Cardiac muscle cell (in vitro differentiated cells and primary cell): ENCODE results near the gene FOXN3. TPM values are rescaled to one million over a fixed set of nuclear protein-coding genes. Genes with fewer than 3 reads are reported as not detected.

Experiments
- DNase-seq, 2 donors: peaks; one replicate each; pipeline versions ENCODE4 v3.0.0 to v3.0.0-alpha.2; 2010 to 2017; ENCODE audit warnings: low read depth in 1 of 2, low spot score in 1 of 2
- H3K27ac ChIP-seq: fragments of 200-600 bp; sonication (generic); 2 replicates; pipeline ENCODE4 v1.5.1; 2016
- H3K27me3 ChIP-seq: fragments of 200-600 bp; sonication (generic); 2 replicates; pipeline ENCODE4 v1.6.0; 2016; ENCODE audit warnings: control low read depth
- H3K36me3 ChIP-seq: fragments of 200-600 bp; sonication (generic); 2 replicates; pipeline ENCODE4 v1.5.1; 2016; ENCODE audit warnings: control low read depth
- H3K4me1 ChIP-seq: fragments of 200-600 bp; sonication (generic); 2 replicates; pipeline ENCODE4 v1.8.1; 2017; ENCODE audit warnings: low read depth, mild to moderate bottlenecking, mixed run types
- H3K4me3 ChIP-seq: fragments of 200-600 bp; sonication (generic); 2 replicates; pipeline ENCODE4 v1.5.1; 2016; ENCODE audit warnings: mild to moderate bottlenecking
- H3K9me3 ChIP-seq: fragments of 200-600 bp; sonication (generic); 2 replicates; pipeline ENCODE4 v1.5.1; 2017; ENCODE audit warnings: low read depth, mild to moderate bottlenecking, control low read depth
- polyA plus RNA-seq: library from polyadenylated mRNA; unstranded; fragments of >200 nt; fragmentation: Nextera tagmentation; extraction: Ambion mirVana; gene quantifications from 2 replicates; pipeline ENCODE4 v1.2.1, GENCODE V29; 2016
- total RNA-seq: library from RNA; depleted of rRNA; stranded (reverse); fragments of >200 nt; gene quantifications from 2 replicates; pipeline ENCODE4 v1.2.3, GENCODE V29; 2016
- TF ChIP-seq, protein P1 (sequence below): IDR thresholded peaks from 2 replicates; pipeline ENCODE4 v1.5.1; 2012; ENCODE audit warnings: low read depth, mild to moderate bottlenecking, low read length

The FOXN3 gene
- total and polyA plus RNA-seq, 2 experiments from 2014 or later = 43.8 to 74.8 TPM

DNA sequence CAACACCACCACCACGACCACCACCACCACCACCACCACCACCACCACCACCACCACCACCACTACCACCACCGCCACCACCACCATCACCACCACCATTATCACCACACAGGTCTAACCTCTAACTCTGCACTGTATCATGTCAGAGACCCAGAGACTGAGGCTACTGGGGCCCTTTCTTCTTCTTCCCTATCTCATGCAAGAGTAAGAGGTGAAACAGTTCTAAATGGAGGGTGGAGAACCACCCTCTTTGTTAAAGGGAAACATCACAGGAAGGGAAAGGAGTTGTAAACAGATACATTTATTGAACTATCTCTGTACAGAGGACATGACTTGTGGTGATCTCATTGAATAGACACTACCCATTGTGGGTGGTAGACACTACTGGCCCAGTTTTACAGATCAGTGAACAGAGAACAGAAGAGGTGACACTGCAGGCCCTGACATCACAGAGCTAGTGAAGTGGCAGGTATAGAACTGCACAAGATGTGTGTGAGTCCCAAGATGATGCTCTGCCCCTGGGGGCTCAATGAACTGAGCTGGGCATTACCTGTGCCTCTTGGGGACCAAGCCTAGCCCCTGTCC, 91.6 kb downstream of the FOXN3 start:
- Histone ChIP-seq H3K4me3 (no peak overlapping the region), H3K27me3 (no peaks in the 10 kb centered on the region)

DNA sequence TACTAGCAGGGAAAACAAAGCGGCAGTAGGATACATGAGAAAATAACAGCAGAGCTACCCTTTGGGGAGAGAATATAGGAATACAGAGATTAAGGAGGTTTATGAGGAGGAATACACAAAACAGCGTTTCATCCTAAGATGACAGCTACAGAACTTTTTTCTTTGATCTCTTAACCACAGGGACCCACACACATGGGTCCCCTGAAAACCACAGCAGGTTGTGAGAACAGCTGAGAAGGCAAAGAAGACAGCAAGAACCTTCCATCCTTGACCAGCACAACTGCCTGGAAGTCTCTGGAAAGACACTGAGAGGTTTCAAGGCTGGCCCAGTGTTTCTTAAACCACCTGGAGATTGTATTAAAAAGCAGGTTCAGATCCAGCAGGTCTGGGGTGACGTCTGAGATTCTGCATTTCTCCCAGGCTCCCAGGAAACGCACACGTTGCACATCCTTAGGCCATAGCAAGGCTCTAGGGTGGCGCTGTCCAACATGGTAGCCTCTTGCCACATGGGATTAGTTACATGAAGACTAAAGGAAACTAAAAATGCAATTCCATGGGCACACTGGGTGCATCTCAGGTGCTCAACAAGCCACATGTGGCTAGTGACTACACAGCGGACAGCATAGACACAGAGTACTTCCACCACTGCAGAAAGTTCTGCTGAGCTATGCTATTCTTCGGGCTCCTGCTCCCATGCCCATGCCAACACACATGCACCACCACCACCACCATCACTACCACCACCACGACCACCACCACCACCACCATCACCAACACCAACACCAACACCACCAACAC, 92.3 kb downstream of the FOXN3 start:
- Histone ChIP-seq H3K27ac (no peak overlapping the region), H3K27me3 (no peaks in the 10 kb centered on the region), H3K4me1 (peaks cover 9% of the 10 kb centered on the region), H3K4me3 (no peak overlapping the region), H3K9me3 (no peaks in the 10 kb centered on the region), H3K36me3 (peaks cover 2% of the 10 kb centered on the region)
- DNase-seq = no peak
- TF ChIP-seq, protein P1, sequence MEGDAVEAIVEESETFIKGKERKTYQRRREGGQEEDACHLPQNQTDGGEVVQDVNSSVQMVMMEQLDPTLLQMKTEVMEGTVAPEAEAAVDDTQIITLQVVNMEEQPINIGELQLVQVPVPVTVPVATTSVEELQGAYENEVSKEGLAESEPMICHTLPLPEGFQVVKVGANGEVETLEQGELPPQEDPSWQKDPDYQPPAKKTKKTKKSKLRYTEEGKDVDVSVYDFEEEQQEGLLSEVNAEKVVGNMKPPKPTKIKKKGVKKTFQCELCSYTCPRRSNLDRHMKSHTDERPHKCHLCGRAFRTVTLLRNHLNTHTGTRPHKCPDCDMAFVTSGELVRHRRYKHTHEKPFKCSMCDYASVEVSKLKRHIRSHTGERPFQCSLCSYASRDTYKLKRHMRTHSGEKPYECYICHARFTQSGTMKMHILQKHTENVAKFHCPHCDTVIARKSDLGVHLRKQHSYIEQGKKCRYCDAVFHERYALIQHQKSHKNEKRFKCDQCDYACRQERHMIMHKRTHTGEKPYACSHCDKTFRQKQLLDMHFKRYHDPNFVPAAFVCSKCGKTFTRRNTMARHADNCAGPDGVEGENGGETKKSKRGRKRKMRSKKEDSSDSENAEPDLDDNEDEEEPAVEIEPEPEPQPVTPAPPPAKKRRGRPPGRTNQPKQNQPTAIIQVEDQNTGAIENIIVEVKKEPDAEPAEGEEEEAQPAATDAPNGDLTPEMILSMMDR = no peak

More for the DNA sequence above, 91.6 kb downstream of the FOXN3 start:
- H3K4me1 ChIP-seq = peaks cover 4% of the 10 kb centered on the region
- no peak for DNase-seq
- TF ChIP-seq, protein P1 = no peak
- peaks cover 2% of the 10 kb centered on the region for H3K36me3 ChIP-seq
- no peak overlapping the region for H3K27ac ChIP-seq
- no peaks in the 10 kb centered on the region for H3K9me3 ChIP-seq

DNA sequence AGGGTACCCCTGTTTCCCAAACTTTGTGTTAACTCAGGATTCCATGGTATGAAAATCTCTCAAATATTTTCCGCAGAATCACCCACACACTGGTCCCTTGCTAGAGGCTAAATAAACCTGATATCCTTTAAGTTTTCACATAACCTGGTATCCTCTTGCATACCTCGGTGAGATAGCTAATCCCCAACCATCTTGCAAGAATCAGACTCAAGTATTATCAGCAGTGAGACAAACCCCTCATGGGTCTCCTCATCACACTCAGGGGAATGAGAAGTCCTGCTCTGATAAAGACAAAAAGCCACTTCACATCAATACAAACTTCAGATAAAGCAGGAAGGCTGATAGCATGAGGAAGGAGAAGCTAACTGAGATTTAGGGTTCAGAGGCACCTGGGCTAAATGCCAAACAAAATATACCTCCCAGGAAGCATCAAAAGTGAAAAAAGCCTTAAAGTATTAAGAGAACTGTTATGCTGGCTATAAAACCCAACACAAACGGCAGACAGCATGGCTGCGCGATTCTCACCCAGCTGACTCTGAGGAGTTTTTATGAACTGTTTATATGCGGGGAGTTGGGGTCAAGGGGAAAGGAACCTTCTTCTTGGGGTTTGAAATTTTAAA, 96.5 kb downstream of the FOXN3 start:
- H3K9me3 ChIP-seq = no peaks in the 10 kb centered on the region
- H3K27me3 ChIP-seq = no peaks in the 10 kb centered on the region
- H3K27ac ChIP-seq = peak overlapping the region; percentile 16
- peaks cover 13% of the 10 kb centered on the region for H3K4me1 ChIP-seq
- H3K36me3 ChIP-seq = no peaks in the 10 kb centered on the region
- DNase-seq = peak in 1 of 2 donors; percentile 32
- TF ChIP-seq, protein P1 = no peak
- H3K4me3 ChIP-seq = no peak overlapping the region

DNA sequence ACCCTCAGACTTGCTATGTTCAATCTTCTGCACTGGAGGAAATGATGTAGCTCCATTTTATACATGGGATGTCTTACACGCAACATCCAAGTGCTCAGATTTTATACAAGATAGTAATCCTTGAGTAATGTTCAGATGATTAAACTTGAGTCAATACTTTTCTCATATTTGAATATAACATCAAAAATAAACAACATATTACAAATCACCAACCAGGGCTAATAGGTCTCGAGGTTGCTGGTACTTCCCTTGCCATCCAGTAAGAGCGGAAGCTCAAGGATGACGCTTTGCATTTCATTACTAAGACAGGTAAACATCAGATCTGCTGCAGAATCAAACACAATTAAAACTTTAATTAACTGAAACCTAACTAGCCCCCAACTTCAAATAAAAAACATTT, 97.3 kb downstream of the FOXN3 start:
- TF ChIP-seq, protein P1 = no peak
- Histone ChIP-seq H3K4me1 (peaks cover 13% of the 10 kb centered on the region), H3K36me3 (no peaks in the 10 kb centered on the region), H3K27me3 (no peaks in the 10 kb centered on the region), H3K27ac (no peak overlapping the region), H3K4me3 (no peak overlapping the region), H3K9me3 (no peaks in the 10 kb centered on the region)
- DNase-seq = no peak

DNA sequence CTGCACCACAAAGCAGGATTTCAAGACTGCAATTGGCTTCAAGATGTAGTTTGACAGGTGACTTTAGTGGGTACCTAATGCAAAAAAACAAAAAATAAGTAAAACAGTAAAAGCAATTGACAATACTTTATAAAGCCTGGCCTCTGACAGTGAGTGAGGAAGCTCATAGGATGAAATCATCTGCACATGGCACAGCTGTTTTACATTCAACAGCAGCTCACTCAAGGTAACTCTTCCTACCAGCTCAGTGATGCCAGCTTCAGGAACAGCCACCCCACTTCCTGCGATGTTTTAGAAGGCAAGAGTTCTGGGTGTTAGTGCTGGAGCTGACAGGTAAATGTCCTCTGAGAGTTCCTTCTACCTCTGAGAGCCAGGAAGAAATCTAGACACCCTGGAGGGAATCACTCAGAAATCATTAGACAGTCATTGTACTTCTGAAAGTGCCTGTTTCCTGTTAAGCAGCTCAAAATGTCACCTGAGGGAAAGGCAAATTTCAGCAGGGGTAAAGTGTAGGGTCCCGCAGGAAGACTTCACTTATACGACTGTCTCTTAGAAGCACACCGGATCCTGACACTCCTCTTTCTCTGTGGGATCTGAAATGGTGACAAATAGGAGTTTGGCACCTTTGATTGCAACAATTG, 99.9 kb downstream of the FOXN3 start:
- no peaks in the 10 kb centered on the region for H3K36me3 ChIP-seq
- H3K9me3 ChIP-seq = peaks cover 2% of the 10 kb centered on the region
- H3K27me3 ChIP-seq = no peaks in the 10 kb centered on the region
- DNase-seq = no peak
- H3K27ac ChIP-seq = no peak overlapping the region
- H3K4me1 ChIP-seq = peaks cover 17% of the 10 kb centered on the region
- H3K4me3 ChIP-seq = no peak overlapping the region
- TF ChIP-seq, protein P1 = no peak
